ENCODE results near the gene AGAP9. TPM values are rescaled to one million over a fixed set of nuclear protein-coding genes. Genes with fewer than 3 reads are reported as not detected.
"Not testable (repeated sequence)": the region's sequence is repeated elsewhere in the genome, so short reads cannot be mapped to it uniquely, and the experiment has no call there.

The AGAP9 gene
- total RNA-seq, 1 donor from 2014 or later, result 2.2 TPM

DNA sequence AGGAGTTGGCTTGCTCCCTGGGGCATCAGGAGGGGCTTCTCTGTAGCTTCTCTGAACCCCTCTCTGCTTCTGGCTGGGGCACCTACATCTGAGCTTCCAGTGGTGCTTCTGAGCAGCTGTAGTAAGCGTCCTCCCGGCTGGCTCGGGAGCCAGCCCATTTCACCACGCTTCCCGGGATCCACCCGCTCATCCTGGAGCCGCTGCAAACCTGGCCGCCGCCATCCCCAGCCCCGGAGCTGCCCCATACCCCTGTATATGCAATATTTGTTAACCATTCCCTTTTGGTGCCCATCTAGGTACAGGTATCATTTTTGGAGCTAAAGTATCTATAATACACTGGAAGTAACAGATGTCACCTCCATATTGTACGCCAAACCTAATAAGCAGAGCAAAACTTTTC, 38.7 kb downstream of the AGAP9 start:
- not testable (repeated sequence) for DNase-seq

- not testable (repeated sequence) for DNase-seq
Observed at GRCh38 chr10:47483923-47484322, 39.5 kb downstream of the AGAP9 start, which contains the start of gene ANXA8. Gene ANXA8 (minus strand): TSS chr10:47484115. CDS start chr10:47483933, 182 bp downstream.

GRCh38 chr10:47482367-47482766, 41.1 kb downstream of the AGAP9 start:
- DNase-seq, result not testable (repeated sequence)

- DNase-seq, result not testable (repeated sequence)
Observed at GRCh38 chr10:47481768-47482181, 41.7 kb downstream of the AGAP9 start.

DNA sequence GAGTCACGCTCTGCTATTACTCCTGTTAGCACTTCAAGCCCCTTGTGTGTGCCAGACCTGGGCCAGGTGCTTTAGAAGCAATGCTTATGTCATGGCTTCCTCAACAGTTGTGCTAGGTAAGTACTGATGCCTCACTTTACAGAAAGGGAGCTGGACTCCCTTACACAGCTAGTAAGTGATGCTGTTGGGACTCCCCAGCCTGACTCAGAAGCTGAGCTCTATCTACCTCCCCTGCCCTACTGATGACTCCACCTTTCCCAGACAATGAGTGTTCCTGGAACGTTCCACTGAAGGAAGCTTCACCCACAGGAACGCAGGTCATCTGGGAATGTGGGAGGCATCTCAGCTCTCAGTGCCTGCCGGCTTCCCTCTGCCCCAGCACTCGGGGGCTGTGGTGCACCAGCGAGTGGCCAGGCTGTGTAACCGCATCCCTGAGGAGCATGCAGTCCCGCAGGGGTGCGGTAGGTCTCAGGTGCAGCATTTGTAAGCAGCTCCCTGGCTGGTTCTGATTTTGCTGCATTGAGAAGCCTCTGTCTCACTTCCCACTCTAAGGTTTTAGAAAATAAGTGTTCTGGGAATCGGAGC, 42.2 kb downstream of the AGAP9 start:
- not testable (repeated sequence) for DNase-seq

DNA sequence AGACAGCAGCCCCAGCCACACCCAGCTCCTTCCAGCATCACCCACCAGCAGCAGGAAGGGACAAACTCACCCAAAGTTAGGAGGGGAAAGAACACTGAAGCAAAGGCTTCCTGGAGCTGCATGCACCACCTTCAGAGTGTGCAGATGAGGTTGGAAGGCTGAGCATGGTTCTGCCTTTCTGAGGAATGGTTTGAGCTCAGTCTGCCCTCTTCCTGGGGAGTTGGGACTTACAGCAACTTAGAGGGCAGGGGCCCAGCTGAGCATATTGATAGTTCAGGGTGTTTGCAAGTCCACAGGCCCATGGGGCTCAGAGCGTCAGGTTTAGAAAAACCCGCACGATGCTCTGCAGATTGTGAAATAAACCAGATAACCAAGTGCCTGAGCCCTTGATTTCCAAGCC, 43.3 kb downstream of the AGAP9 start:
- not testable (repeated sequence) for DNase-seq

GRCh38 chr10:47478114-47478513, 45.3 kb downstream of the AGAP9 start:
- not testable (repeated sequence) for DNase-seq

DNA sequence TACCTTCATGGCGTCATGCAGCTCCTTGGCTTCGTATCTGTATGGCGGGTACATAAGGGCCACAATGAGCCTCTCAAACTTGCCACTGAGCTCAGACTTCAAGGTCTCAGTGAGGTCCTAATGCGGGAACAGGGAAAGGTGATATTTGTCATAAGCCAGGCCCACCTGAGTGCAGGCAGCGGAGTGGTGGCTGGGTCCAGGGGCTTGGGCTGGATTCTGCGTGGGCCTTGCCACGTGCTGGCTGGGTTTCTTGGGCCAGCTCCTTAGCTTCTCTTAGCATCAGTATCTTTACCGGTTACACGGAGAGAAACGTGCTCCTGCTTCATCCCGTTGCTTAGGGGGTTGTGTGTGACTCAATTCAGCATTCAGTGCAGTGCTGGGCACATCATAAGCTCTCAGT, 46.4 kb downstream of the AGAP9 start:
- not testable (repeated sequence) for DNase-seq

DNA sequence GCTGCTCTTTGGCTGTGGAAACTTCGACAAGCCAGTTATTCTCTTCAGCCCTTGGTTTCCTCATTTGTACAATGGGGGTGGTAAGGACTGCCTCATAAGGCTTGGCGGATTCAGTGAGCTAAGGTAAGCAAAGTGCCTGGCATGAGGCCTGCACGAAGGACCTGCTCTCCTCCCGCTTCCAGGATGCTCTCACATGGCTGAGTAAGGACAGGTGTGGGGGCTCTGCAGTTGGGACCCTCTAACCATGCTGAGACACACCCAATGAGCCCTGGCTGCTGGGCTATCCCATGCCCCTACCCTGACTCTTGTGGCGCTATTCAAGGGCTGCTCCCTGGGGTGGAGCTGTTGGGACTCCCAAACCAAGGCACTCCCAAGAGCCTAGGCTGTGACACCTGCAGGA, 48.3 kb downstream of the AGAP9 start:
- not testable (repeated sequence) for DNase-seq

- not testable (repeated sequence) for DNase-seq
Observed at GRCh38 chr10:47473516-47473915, 49.9 kb downstream of the AGAP9 start.

GRCh38 chr10:47472647-47473046, 50.8 kb downstream of the AGAP9 start:
- DNase-seq, result not testable (repeated sequence)

DNA sequence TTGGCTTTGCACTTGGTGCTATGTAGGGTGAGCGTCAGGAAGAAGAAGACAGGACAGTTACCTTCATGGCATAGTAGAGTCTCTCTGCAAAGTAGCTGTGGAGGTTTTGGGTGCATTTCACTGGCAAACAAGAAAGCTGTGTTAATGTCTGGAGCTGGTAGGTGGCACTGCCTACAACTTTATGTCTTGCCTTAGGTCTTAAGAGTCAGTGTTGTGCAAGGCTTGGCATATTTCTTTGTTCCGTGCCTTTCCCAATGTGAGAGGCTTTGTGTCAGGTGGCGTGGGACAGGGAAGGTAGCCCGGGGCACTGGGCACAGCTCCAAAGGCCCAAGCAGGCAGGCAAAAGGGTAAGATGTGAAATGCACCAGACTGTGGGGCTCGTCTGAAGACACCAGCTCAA, 51.4 kb downstream of the AGAP9 start:
- DNase-seq, result not testable (repeated sequence)

GRCh38 chr10:47468731-47469528, 54.5 kb downstream of the AGAP9 start:
- not testable (repeated sequence) for DNase-seq

DNA sequence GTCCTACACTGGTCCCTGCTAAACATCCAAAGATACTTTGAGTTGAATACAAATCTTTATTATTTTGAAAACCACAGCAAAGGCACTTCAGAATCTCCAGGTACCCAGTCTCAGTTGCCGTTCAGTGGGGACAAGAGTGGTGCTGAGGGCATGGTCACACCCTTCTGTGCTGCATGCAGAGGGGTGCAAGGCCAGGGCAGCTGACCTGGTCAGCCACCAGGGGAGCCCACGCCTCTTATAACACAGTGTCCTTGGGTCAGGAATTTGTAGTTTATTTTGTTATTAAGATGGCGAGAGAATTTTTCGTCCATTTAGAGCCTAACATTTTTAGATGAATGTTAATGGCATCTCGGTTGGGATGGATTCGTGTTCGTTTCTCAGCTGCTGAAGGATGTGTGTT, 55.5 kb downstream of the AGAP9 start:
- DNase-seq, result not testable (repeated sequence)

- not testable (repeated sequence) for DNase-seq
Observed at GRCh38 chr10:47467458-47467857, 56.0 kb downstream of the AGAP9 start.

DNA sequence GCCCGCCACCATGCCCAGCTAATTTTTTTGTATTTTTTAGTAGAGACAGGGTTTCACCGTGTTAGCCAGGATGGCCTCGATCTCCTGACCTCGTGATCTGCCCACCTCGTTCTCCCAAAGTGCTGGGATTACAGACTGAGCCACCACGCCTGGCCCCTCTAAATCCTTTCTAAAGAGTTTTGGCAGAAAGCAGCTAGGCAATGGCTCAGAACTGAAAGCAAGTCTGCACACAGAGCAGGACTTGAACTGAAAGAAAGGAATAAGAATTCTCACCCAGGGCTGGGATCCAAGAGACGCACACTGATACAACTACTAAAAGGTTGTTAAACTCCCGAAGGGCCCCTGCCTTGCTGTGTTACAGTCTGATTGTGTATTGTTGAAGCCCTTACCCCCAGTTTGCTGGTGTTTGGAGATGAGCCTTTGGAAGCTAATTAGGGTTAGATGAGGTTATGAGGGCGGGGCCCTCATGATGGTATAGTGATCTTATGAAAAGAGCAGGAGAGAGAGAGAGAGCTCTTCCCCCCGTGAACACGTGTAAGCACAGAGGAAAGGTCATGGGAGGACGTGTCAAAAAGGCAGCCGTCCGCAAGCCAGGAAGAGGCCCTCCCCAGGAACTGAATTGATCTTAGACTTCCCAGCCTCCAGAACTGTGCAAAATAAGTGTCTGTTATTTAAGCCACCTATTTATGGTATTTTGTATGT, 58.1 kb downstream of the AGAP9 start:
- not testable (repeated sequence) for DNase-seq

GRCh38 chr10:47462577-47463358, 60.7 kb downstream of the AGAP9 start:
- not testable (repeated sequence) for DNase-seq

- peak; percentile 55 for DNase-seq
Observed at GRCh38 chr10:47461261-47461687, 62.2 kb downstream of the AGAP9 start.

DNA sequence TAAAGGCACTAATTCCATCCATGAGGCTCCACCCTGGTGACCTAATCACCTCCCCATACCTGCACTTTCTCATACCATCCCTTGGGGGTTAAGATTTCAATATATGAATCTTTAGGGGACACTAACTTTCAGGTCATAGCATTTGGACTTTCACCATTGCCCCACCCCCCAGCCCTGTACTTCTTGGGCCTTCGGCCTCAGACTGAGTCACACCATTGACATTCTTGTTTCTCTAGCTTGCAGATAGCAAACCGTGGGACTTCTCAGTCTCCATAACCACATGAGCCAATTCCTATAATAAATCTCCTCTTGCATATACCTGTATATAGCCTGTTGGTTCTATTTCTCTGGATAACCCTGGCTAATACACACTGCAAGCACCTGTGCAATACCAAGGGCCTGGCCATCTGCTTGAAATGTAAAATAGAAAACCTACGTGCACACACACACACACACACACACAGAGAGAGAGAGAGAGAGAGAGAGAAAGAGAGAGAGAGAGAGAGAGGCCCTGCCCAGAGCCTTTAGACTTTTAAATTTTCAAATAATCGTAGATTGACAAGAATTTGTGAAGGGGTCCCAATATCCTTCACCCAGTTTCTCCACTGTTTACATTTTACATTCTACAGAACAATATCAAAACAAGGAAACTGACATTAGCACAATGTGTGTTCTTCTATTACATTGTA, 64.8 kb downstream of the AGAP9 start:
- DNase-seq, result no peak

- no peak for DNase-seq
Observed at GRCh38 chr10:47457826-47458225, 65.6 kb downstream of the AGAP9 start.

GRCh38 chr10:47457528-47457820, 66.0 kb downstream of the AGAP9 start:
- DNase-seq, result no peak
